Measurements from ENCODE around the gene CASS4.
"Not testable (repeated sequence)": the region's sequence is repeated elsewhere in the genome, so short reads cannot be mapped to it uniquely, and the experiment has no call there.

Gene CASS4

GRCh38 chr20:56411759-56412472 lies at the start of gene CASS4:
Gene CASS4, plus strand, starts transcription at chr20:56412260. Its CDS starts 199 bp downstream, at chr20:56412459.
- DNase-seq, result peak; percentile 55

- no peak for DNase-seq
These were observed 49.1 kb upstream of the CASS4 start for GRCh38 chr20:56362833-56363413.

GRCh38 chr20:56363491-56363890 lies 48.6 kb upstream of the CASS4 start:
- peak; percentile 9 for DNase-seq

GRCh38 chr20:56368351-56369134 lies 43.5 kb upstream of the CASS4 start:
- no peak for DNase-seq

GRCh38 chr20:56369179-56369578 lies 42.9 kb upstream of the CASS4 start:
- no peak for DNase-seq

- peak; percentile 6 for DNase-seq
These were observed 40.1 kb upstream of the CASS4 start for GRCh38 chr20:56371977-56372376.

- peak; percentile 24 for DNase-seq
These were observed 39.2 kb upstream of the CASS4 start for GRCh38 chr20:56372850-56373249.

- peak; percentile 16 for DNase-seq
These were observed 38.1 kb upstream of the CASS4 start for GRCh38 chr20:56373942-56374341.

GRCh38 chr20:56376331-56376730 lies 35.7 kb upstream of the CASS4 start:
- DNase-seq, result no peak

GRCh38 chr20:56378386-56378785 lies 33.7 kb upstream of the CASS4 start:
- no peak for DNase-seq

- DNase-seq, result no peak
These were observed 31.7 kb upstream of the CASS4 start for GRCh38 chr20:56380375-56380774.

GRCh38 chr20:56381501-56381900 lies 30.6 kb upstream of the CASS4 start:
- DNase-seq, result no peak

GRCh38 chr20:56382696-56383095 lies 29.4 kb upstream of the CASS4 start:
- no peak for DNase-seq

- no peak for DNase-seq
These were observed 28.7 kb upstream of the CASS4 start for GRCh38 chr20:56383334-56383733.

- no peak for DNase-seq
These were observed 26.9 kb upstream of the CASS4 start for GRCh38 chr20:56385130-56385529.

- no peak for DNase-seq
These were observed 25.8 kb upstream of the CASS4 start for GRCh38 chr20:56386219-56386618.

GRCh38 chr20:56388882-56389281 lies 23.2 kb upstream of the CASS4 start:
- DNase-seq, result no peak

GRCh38 chr20:56389807-56390206 lies 22.3 kb upstream of the CASS4 start:
- no peak for DNase-seq

- DNase-seq, result not testable (repeated sequence)
These were observed 21.7 kb upstream of the CASS4 start for GRCh38 chr20:56390396-56390795.

GRCh38 chr20:56391037-56391436 lies 21.0 kb upstream of the CASS4 start:
- no peak for DNase-seq

- DNase-seq, result no peak
These were observed 20.4 kb upstream of the CASS4 start for GRCh38 chr20:56391596-56392131.

- DNase-seq, result peak; percentile 99
These were observed 19.8 kb upstream of the CASS4 start, which contains the start of the genes AURKA and CSTF1 for GRCh38 chr20:56392132-56392880. Gene AURKA, minus strand, starts transcription at chr20:56392215. Its CDS starts 4,018 bp downstream, at chr20:56388197. Gene CSTF1, plus strand, starts transcription at chr20:56392645. Its CDS starts 2,908 bp downstream, at chr20:56395553.

All from stimulated activated CD8-positive, alpha-beta memory T cell treated with anti-CD3 and anti-CD28 coated beads, Interleukin-4, amount 100 ng/mL, for 48 hours (primary cell).